ENCODE results near the gene SS18L1.

SS18L1 gene

GRCh38 chr20:62227591-62227976 is 84.0 kb downstream of the SS18L1 start:
- Histone ChIP-seq H3K9ac (no peak overlapping the region), H3K27ac (no peak overlapping the region), H3K4me3 (IDR thresholded peaks at IDR 0.05; ENCODE audit: insufficient read depth, low read depth, low read length) (no peak overlapping the region), H3K4me2 (no peak overlapping the region), H4K20me1 (ENCODE audit: insufficient read depth) (no peaks in the 10 kb centered on the region), H3K4me1 (ENCODE audit: low read depth, poor library complexity, severe bottlenecking) (no peaks in the 10 kb centered on the region), H3K79me2 (ENCODE audit: insufficient read depth, low read depth) (no peaks in the 10 kb centered on the region), H2AFZ (ENCODE audit: low read depth) (no peak overlapping the region), H3K36me3 (ENCODE audit: insufficient read depth) (no peaks in the 10 kb centered on the region), H3K27me3 (ENCODE audit: insufficient read depth, low read depth) (peaks cover 84% of the 10 kb centered on the region)
- no peak for TF ChIP-seq CTCF (conservative IDR thresholded peaks at IDR 0.05; ENCODE audit: low read depth, low read length)

- H3K4me3 ChIP-seq (IDR thresholded peaks at IDR 0.05; ENCODE audit: insufficient read depth, low read depth, low read length): no peak overlapping the region
Measured at GRCh38 chr20:62227977-62228958, 84.7 kb downstream of the SS18L1 start.

GRCh38 chr20:62228982-62229545 is 85.5 kb downstream of the SS18L1 start:
- Histone ChIP-seq H3K27ac (no peak overlapping the region), H3K9ac (no peak overlapping the region)

More at GRCh38 chr20:62227977-62228958, 84.7 kb downstream of the SS18L1 start:
- Histone ChIP-seq H3K4me2 (no peak overlapping the region), H2AFZ (ENCODE audit: low read depth) (no peak overlapping the region), H3K27ac (no peak overlapping the region), H3K27me3 (ENCODE audit: insufficient read depth, low read depth) (peaks cover 84% of the 10 kb centered on the region), H3K9ac (no peak overlapping the region), H4K20me1 (ENCODE audit: insufficient read depth) (no peaks in the 10 kb centered on the region), H3K36me3 (ENCODE audit: insufficient read depth) (no peaks in the 10 kb centered on the region), H3K4me1 (ENCODE audit: low read depth, poor library complexity, severe bottlenecking) (no peaks in the 10 kb centered on the region), H3K79me2 (ENCODE audit: insufficient read depth, low read depth) (no peaks in the 10 kb centered on the region)
- no peak for TF ChIP-seq CTCF (conservative IDR thresholded peaks at IDR 0.05; ENCODE audit: low read depth, low read length)

GRCh38 chr20:62229667-62230066 is 86.1 kb downstream of the SS18L1 start:
- no peaks in the 10 kb centered on the region for H3K4me1 ChIP-seq (ENCODE audit: low read depth, poor library complexity, severe bottlenecking)
- H3K4me2 ChIP-seq: no peak overlapping the region
- no peaks in the 10 kb centered on the region for H3K79me2 ChIP-seq (ENCODE audit: insufficient read depth, low read depth)
- H3K36me3 ChIP-seq (ENCODE audit: insufficient read depth): no peaks in the 10 kb centered on the region
- H3K9ac ChIP-seq: no peak overlapping the region
- peaks cover 84% of the 10 kb centered on the region for H3K27me3 ChIP-seq (ENCODE audit: insufficient read depth, low read depth)
- TF ChIP-seq CTCF (conservative IDR thresholded peaks at IDR 0.05; ENCODE audit: low read depth, low read length): no peak
- H2AFZ ChIP-seq (ENCODE audit: low read depth): no peak overlapping the region
- no peak overlapping the region for H3K4me3 ChIP-seq (IDR thresholded peaks at IDR 0.05; ENCODE audit: insufficient read depth, low read depth, low read length)
- H3K27ac ChIP-seq: no peak overlapping the region
- no peaks in the 10 kb centered on the region for H4K20me1 ChIP-seq (ENCODE audit: insufficient read depth)

More at GRCh38 chr20:62228982-62229545, 85.5 kb downstream of the SS18L1 start:
- Histone ChIP-seq H2AFZ (ENCODE audit: low read depth) (no peak overlapping the region), H3K36me3 (ENCODE audit: insufficient read depth) (no peaks in the 10 kb centered on the region), H3K79me2 (ENCODE audit: insufficient read depth, low read depth) (no peaks in the 10 kb centered on the region), H3K4me1 (ENCODE audit: low read depth, poor library complexity, severe bottlenecking) (no peaks in the 10 kb centered on the region), H3K4me3 (IDR thresholded peaks at IDR 0.05; ENCODE audit: insufficient read depth, low read depth, low read length) (no peak overlapping the region), H4K20me1 (ENCODE audit: insufficient read depth) (no peaks in the 10 kb centered on the region), H3K27me3 (ENCODE audit: insufficient read depth, low read depth) (peaks cover 84% of the 10 kb centered on the region), H3K4me2 (no peak overlapping the region)
- TF ChIP-seq CTCF (conservative IDR thresholded peaks at IDR 0.05; ENCODE audit: low read depth, low read length): no peak

Data from KMS-11 (cell line).